Stimulated activated memory B cell treated with anti-CD40 and anti-IgM and Interleukin-4, amounts not matched to agents 10 μg/mL and 1 μg/mL and 100 μg/mL, for 72 hours (primary cell): ENCODE measurements around the gene CEACAM1.
"Not testable (repeated sequence)": the region's sequence is repeated elsewhere in the genome, so short reads cannot be mapped to it uniquely, and the experiment has no call there.

Experiments
- ATAC-seq: fragments of 150-1000 bp; cut with Tn5 transposase; 2 replicates; pipeline ENCODE4 v1.10.0; 2021
- H3K27ac Mint-ChIP-seq: one replicate; pipeline ENCODE4 v1.8.0; 2022; ENCODE audit warnings: mild to moderate bottlenecking, mixed read lengths
- H3K27me3 Mint-ChIP-seq: one replicate; pipeline ENCODE4 v1.8.0; 2022; ENCODE audit warnings: mixed read lengths
- H3K36me3 Mint-ChIP-seq: one replicate; pipeline ENCODE4 v1.8.0; 2022; ENCODE audit warnings: mixed read lengths
- H3K4me1 Mint-ChIP-seq: one replicate; pipeline ENCODE4 v1.8.0; 2022; ENCODE audit warnings: mixed read lengths
- H3K4me3 Mint-ChIP-seq: one replicate; pipeline ENCODE4 v1.8.0; 2022; ENCODE audit warnings: mild to moderate bottlenecking, moderate library complexity, mixed read lengths
- H3K9me3 Mint-ChIP-seq: one replicate; pipeline ENCODE4 v1.8.0; 2022; ENCODE audit warnings: mixed read lengths

Gene CEACAM1

DNA sequence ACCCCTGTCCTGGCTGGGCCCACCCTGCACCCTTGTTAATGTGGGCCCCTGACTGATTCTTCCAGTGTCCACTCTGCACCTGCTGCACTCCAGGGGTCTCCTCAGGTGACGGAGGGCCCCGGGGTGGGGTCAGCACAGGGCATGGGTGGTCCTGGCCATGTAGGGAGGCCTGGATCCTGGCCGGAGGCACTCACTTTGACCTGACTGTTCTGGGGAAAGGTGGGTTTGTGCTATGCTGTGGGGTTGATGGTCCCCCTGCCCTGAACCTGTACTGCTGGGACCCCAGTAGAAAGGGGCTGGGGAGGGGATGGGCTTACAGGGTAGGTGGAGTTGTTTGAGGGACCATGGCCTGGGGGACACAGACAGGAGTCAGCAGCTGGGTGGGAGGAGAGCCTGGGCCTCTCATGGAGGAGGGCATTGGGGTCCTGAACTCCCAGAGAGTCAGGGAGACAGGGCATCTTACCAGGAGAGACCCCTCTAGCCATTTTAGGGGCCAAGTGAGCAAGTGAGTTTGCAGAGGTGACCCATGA lies 25.8 kb upstream of the CEACAM1 start:
- no peak for ATAC-seq
- no peaks in the 10 kb centered on the region for H3K36me3 Mint-ChIP-seq
- no peak overlapping the region for H3K4me3 Mint-ChIP-seq
- peaks cover 85% of the 10 kb centered on the region for H3K27me3 Mint-ChIP-seq
- H3K27ac Mint-ChIP-seq, result no peak overlapping the region
- peaks cover 33% of the 10 kb centered on the region for H3K4me1 Mint-ChIP-seq
- peaks cover 11% of the 10 kb centered on the region for H3K9me3 Mint-ChIP-seq

DNA sequence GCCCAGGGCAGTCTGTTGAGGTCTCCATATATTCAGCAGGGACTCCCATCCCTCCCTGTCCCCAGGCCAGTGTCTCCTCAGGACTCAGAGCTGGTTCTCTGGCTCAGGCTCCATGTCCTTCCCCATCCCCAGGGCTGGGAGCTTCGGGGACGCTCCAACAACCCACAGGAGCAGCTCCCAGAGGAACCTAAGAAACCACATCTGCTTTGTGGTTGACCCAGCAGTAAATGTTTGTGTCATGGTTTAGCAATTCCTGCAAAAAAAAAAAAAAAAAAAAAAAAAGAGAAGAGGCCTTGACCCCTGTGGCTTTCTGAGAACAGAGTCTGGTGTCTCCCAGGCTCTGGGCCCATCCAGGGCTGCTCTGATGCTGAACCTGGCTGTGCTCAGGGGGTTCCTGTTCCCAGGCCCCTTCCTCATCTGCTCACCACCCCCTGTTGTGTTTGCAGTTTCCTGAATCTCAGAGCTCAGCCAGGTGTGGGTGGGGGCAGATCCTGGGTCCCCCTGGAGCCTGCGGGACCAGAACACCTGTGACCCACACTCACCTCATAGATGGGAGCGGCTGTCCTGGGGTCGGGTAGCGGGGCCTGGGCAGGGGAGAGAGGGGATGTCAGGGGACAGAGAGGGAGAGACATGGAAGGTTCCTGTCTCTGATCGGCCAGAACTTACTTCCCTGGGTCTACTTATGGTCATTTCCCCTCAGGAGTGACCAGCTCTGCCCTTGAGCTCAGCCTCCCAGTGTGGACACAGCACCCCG lies 25.2 kb upstream of the CEACAM1 start:
- Mint-ChIP-seq H3K9me3 (peaks cover 12% of the 10 kb centered on the region), H3K4me1 (peaks cover 33% of the 10 kb centered on the region), H3K4me3 (no peak overlapping the region), H3K27ac (no peak overlapping the region), H3K27me3 (peaks cover 78% of the 10 kb centered on the region), H3K36me3 (no peaks in the 10 kb centered on the region)
- ATAC-seq, result peak; percentile 67

DNA sequence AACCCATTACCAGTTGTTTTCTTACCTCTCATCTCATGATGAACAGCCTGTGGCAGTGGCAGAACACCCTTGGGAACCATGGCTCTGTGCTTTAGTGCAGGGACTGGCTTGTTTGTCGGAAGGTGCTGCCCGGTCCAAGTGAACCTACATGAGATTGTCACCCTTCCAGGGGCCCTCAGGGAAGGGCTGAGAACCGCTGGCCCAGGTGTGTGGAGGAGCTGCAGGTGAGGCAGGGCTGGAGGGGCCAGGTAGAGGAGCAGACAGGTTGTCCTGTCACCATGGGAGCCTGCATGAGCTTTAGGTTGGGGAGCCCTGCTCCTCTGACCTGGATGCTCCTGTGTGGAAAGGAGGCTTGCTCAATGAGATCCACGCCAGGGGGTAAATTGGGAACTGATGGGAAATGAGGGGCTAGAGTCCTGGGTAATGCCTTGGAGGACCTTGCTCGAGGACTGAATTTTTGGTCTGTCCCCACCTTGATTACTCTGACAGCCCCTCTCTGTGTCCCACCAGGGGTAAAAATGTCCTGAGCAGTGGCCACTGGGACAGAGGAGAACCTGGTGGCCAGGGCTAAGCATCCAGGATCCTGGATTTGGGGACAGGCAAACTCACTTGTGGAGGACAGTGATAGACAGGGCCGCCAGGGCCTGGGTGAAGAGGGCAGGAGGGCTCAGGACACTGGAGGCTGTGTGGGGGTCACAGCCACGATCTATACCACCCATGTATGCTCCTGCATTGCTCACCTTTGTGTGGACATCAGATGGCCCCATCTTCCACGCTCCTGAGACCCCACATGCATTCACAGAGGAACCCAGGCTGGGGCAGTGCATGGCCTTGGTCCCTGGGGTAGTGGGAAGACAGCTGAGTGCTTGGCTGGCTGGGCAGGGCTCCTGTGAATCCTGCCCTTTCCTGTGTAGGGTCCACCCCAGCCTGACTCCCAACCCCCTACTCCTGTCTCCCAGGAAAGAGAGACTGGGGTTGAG lies 24.1 kb upstream of the CEACAM1 start:
- Mint-ChIP-seq H3K9me3 (peaks cover 12% of the 10 kb centered on the region), H3K36me3 (no peaks in the 10 kb centered on the region), H3K27me3 (peaks cover 74% of the 10 kb centered on the region), H3K27ac (no peak overlapping the region), H3K4me3 (no peak overlapping the region), H3K4me1 (peaks cover 33% of the 10 kb centered on the region)
- ATAC-seq, result no peak

DNA sequence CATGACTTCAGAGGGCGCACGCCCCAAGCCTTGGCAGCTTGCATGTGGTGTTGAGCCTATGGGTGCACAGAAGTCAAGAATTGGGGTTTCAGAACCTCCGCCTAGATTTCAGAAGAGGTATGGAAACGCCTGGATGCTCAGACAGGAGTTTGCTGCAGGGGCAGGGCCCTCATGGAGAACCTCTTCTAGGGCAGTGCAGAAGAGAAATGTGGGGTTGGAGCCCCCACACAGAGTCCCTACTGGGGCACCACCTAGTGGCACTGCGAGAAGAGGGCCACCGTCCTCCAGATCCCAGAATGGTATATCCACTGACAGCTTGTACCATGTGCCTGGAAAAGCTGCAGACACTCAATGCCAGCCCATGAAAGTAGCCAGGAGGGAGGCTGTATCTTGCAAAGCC lies 22.2 kb upstream of the CEACAM1 start:
- H3K4me3 Mint-ChIP-seq, ATAC-seq, H3K36me3 Mint-ChIP-seq, H3K27ac Mint-ChIP-seq: not testable (repeated sequence)
- H3K4me1 Mint-ChIP-seq, result peaks cover 25% of the 10 kb centered on the region
- peaks cover 12% of the 10 kb centered on the region for H3K9me3 Mint-ChIP-seq
- H3K27me3 Mint-ChIP-seq, result peaks cover 74% of the 10 kb centered on the region

DNA sequence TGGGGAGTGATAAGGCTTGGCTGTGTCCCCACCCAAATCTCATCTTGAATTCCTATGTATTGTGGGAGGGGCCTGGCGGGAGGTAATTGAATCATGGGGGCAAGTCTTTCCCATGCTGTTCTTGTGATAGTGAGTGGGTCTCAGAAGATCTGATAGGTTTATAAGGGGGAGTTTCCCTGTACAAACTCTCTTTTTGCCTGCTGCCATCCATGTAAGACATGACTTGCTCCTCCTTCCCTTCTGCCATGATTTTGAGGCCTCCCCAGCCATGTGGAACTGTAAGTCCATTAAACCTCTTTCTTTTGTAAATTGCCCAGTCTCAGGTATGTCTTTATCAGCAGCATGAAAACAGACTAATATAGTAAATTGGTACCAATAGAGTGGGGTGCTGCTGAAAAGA lies 20.8 kb upstream of the CEACAM1 start:
- not testable (repeated sequence) for ATAC-seq, H3K36me3 Mint-ChIP-seq, H3K4me3 Mint-ChIP-seq, H3K27ac Mint-ChIP-seq
- H3K9me3 Mint-ChIP-seq, result peaks cover 12% of the 10 kb centered on the region
- H3K4me1 Mint-ChIP-seq, result peaks cover 13% of the 10 kb centered on the region
- peaks cover 63% of the 10 kb centered on the region for H3K27me3 Mint-ChIP-seq

DNA sequence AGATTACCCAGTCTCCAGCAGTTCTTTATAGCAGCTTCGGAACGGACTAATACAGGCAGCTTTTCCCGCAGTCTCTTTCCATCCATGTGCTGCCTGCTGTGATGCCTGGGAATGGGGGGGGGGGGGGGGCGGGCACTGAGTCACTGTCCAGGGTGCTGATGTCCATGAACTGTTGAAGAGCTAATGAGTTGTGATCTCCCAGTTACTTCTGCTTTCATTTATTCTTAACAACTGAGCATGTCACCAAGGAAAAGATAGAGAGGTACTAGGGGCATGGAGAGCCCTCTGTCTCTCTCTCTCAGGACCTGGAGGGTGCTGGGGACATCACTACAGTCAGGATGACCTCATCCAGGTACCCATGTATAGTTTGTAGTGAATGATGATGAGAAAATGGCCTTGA lies 20.3 kb upstream of the CEACAM1 start:
- no peak overlapping the region for H3K4me3 Mint-ChIP-seq
- H3K27me3 Mint-ChIP-seq, result peaks cover 61% of the 10 kb centered on the region
- peaks cover 12% of the 10 kb centered on the region for H3K9me3 Mint-ChIP-seq
- ATAC-seq, result no peak
- no peak overlapping the region for H3K27ac Mint-ChIP-seq
- H3K4me1 Mint-ChIP-seq, result peaks cover 8% of the 10 kb centered on the region
- H3K36me3 Mint-ChIP-seq, result no peaks in the 10 kb centered on the region

DNA sequence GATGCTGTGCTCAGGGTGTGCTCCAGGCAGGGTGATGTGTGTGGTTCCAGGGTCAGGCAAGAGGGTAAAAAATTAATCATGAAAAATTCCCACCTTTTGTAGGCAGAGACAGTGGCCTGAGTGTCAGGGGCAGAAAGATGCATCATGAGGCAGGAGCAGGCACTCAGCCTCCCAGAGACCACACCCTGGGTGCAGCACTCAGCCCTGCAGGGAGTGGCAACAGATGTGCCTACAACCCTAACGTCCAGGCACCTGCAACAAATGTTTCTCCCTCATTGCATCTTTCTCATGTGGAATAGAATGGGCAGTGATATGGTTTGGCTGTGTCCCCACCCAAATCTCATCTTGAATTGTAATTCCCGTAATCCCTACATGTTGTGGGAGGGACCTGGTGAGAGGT lies 19.6 kb upstream of the CEACAM1 start:
- Mint-ChIP-seq H3K27ac (no peak overlapping the region), H3K4me1 (peaks cover 1% of the 10 kb centered on the region), H3K36me3 (no peaks in the 10 kb centered on the region), H3K4me3 (no peak overlapping the region), H3K27me3 (peaks cover 63% of the 10 kb centered on the region), H3K9me3 (peaks cover 12% of the 10 kb centered on the region)
- ATAC-seq, result no peak

DNA sequence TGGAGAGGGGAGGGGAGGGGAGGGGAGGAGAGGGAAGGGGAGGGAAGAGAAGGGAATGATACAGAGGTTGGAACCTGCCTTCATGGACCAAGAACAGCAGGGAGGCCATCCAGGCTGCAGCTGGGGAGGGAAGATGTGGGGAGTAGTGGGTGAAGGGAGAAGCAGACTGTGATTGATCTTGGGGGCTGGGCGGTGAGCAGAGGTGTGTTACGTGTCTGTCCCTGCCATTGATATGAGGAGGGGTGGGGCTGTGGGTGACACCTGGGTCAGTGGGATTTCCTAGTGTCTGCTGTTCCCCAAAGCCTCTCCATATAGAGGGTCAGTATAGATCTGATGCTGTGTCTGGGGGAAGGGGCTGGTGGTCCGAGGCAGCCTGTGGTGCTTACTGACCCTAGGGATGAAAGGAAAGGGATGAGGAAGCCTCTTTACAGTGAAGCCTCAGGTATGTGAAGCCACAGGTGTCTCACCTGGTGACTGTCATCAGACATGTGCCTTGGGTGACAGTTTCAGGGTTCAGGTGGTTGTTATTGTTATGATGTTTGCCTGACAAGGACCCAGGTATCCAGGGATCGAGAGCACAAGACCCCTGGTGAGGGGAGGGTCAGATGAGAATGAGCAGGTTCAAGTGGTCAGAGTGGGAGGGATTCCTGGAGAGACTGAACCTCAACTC lies 18.7 kb upstream of the CEACAM1 start:
- Mint-ChIP-seq H3K27ac (no peak overlapping the region), H3K36me3 (no peaks in the 10 kb centered on the region), H3K4me1 (peaks cover under 1% of the 10 kb centered on the region), H3K27me3 (peaks cover 56% of the 10 kb centered on the region), H3K4me3 (no peak overlapping the region), H3K9me3 (peaks cover 12% of the 10 kb centered on the region)
- ATAC-seq, result no peak

DNA sequence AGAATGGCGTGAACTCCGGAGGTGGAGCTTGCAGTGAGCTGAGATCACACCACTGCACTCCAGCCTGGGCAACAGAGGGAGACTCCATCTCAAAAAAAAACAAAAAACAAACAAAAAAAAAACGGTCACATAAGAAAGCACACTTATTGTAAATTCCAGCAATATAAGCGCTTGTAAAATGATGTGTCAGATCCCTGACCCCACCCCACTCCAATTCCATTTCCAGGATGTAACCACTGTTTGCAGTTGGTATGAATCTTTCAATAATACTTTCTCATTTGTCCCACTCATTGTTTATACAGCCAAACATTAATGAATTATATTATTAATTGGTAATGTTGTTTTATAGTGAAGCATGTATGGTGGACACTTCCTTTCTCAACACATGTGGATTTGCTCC lies 15.9 kb upstream of the CEACAM1 start:
- peaks cover 1% of the 10 kb centered on the region for H3K9me3 Mint-ChIP-seq
- peaks cover 39% of the 10 kb centered on the region for H3K27me3 Mint-ChIP-seq
- H3K27ac Mint-ChIP-seq, result no peak overlapping the region
- no peaks in the 10 kb centered on the region for H3K36me3 Mint-ChIP-seq
- H3K4me3 Mint-ChIP-seq, result no peak overlapping the region
- H3K4me1 Mint-ChIP-seq, result peaks cover 5% of the 10 kb centered on the region
- no peak for ATAC-seq

- Mint-ChIP-seq H3K27me3 (peaks cover 36% of the 10 kb centered on the region), H3K4me3 (no peak overlapping the region), H3K4me1 (peaks cover 5% of the 10 kb centered on the region), H3K36me3 (no peaks in the 10 kb centered on the region), H3K9me3 (no peaks in the 10 kb centered on the region), H3K27ac (no peak overlapping the region)
- ATAC-seq, result no peak
These were observed 14.5 kb upstream of the CEACAM1 start for GRCh38 chr19:42542791-42543190.

GRCh38 chr19:42540071-42540553 lies 11.8 kb upstream of the CEACAM1 start:
- Mint-ChIP-seq H3K9me3 (no peaks in the 10 kb centered on the region), H3K4me1 (peaks cover 5% of the 10 kb centered on the region), H3K4me3 (no peak overlapping the region)

GRCh38 chr19:42538841-42539709 lies 10.8 kb upstream of the CEACAM1 start:
- no peak for ATAC-seq
- Mint-ChIP-seq H3K4me1 (peaks cover 5% of the 10 kb centered on the region), H3K27me3 (peaks cover 10% of the 10 kb centered on the region), H3K36me3 (no peaks in the 10 kb centered on the region), H3K4me3 (no peak overlapping the region), H3K27ac (no peak overlapping the region), H3K9me3 (no peaks in the 10 kb centered on the region)

More at GRCh38 chr19:42540071-42540553, 11.8 kb upstream of the CEACAM1 start:
- no peak for ATAC-seq
- Mint-ChIP-seq H3K27ac (no peak overlapping the region), H3K27me3 (peaks cover 10% of the 10 kb centered on the region), H3K36me3 (no peaks in the 10 kb centered on the region)

GRCh38 chr19:42535276-42535675 lies 7.0 kb upstream of the CEACAM1 start:
- not testable (repeated sequence) for ATAC-seq, H3K36me3 Mint-ChIP-seq, H3K9me3 Mint-ChIP-seq, H3K4me1 Mint-ChIP-seq, H3K4me3 Mint-ChIP-seq, H3K27ac Mint-ChIP-seq, H3K27me3 Mint-ChIP-seq

- no peaks in the 10 kb centered on the region for H3K36me3 Mint-ChIP-seq
- H3K27ac Mint-ChIP-seq, result no peak overlapping the region
- H3K27me3 Mint-ChIP-seq, result no peaks in the 10 kb centered on the region
- peaks cover 2% of the 10 kb centered on the region for H3K4me1 Mint-ChIP-seq
- no peak overlapping the region for H3K4me3 Mint-ChIP-seq
- H3K9me3 Mint-ChIP-seq, result no peaks in the 10 kb centered on the region
- no peak for ATAC-seq
These were observed 6.1 kb upstream of the CEACAM1 start for GRCh38 chr19:42534391-42534790.
